NT2/D1 (cell line): ENCODE measurements around the gene DCUN1D3.

Experiments used
- SUZ12 ChIP-seq: IDR thresholded peaks from 2 replicates; pipeline ENCODE4 v1.6.1; 2011; ENCODE audit not compliant: insufficient read length, insufficient read depth; ENCODE audit errors: extremely low read depth
- YY1 ChIP-seq: IDR thresholded peaks from 2 replicates; pipeline ENCODE4 v1.6.1; 2011; ENCODE audit not compliant: insufficient read length, insufficient read depth

DNA sequence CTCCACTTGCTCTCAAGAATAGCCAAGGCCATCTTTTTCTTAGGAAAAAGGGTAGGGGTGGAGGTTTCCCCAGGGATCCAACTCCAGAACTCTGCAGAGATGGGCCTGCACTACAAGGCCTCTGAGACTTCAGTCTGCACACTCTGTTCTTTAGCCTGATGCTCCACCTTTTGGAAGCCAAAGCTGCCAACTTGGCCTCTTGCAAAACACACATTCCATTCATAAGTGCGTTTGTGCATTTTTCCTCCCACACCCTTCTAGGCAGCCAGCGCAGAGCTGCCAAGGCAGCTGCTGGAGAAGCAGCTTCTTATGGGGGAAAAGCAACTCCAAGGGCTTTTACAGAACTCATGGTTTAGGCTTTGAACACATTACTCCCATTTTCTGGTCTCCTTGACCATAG lies 48.6 kb downstream of the DCUN1D3 start:
- no peak for TF ChIP-seq SUZ12
- no peak for TF ChIP-seq YY1
